ENCODE data around the gene GINM1. TPM values are rescaled to one million over a fixed set of nuclear protein-coding genes. Genes with fewer than 3 reads are reported as not detected.
A peak's percentile ranks its signal among the peaks of the same experiment; 100 is the strongest.

Gene GINM1
- total and polyA plus RNA-seq, 9 of the 15 experiments (the other 6 are each of a cell fraction or from before 2014, with no cell fraction given), result 5.0 to 19.3 (median 14.2) TPM

DNA sequence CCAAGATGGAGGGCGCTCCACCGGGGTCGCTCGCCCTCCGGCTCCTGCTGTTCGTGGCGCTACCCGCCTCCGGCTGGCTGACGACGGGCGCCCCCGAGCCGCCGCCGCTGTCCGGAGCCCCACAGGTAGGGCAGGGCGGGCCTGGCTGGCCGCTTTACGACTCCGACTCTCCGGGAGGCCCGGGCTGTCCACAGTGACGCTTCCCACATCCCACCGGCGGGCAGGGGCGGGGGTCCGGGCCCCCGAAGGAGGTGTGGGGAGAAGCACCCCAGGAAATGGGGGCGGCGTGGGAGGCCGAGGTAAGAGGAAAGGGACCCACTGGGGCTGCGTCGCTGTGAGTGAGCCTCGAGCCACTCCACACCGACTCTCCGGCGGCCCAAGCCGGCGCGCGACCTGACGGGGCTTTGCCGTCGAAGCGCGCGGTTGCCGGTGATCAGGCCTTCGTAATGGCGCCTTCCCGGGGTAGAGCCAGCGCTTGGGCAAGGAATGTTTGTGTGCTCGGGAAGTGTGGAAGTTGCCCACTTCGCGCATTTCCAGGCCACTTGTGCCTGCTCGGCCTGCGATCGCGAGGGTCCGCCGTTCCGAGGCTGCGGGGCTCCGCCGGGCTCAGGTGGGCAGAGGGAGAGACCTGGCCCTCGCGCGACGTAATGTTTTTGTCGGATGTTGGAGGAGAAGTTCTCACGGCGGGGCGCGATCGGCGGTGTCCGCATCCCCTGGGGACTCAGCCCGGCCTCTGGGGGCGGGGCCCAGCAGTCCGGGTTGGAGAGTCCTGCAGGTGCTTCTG, 427 bp downstream of the GINM1 start (continued):
- TF ChIP-seq FOXA1 (IDR thresholded peaks at IDR 0.05; ENCODE audit: borderline replicate concordance) (no peak), GATAD2A (IDR thresholded peaks at IDR 0.05) (0 out of 2 replicates have a peak, but pooled peaks have one; percentile 32), ZFX (CRISPR knock-in tag; IDR thresholded peaks at IDR 0.05) (peak; percentile 93), SRSF9 (IDR thresholded peaks at IDR 0.05; ENCODE audit: borderline replicate concordance, low read depth, low read length) (no peak), ZFP1 (CRISPR knock-in tag; IDR thresholded peaks at IDR 0.05) (no peak), PHF20 (IDR thresholded peaks at IDR 0.05; ENCODE audit: partially characterized antibody) (peak; percentile 55), PML (IDR thresholded peaks at IDR 0.05; ENCODE audit: low read length) (no peak), STAG1 (CRISPR knock-in tag; IDR thresholded peaks at IDR 0.05; ENCODE audit: borderline replicate concordance) (no peak), ZNF79 (CRISPR knock-in tag; IDR thresholded peaks at IDR 0.05; ENCODE audit: low read depth) (no peak), ARHGAP35 (IDR thresholded peaks at IDR 0.05; ENCODE audit: partially characterized antibody) (no peak), NFATC3 (IDR thresholded peaks at IDR 0.05) (no peak), ZNF77 (CRISPR knock-in tag; IDR thresholded peaks at IDR 0.05) (no peak), ZFPM2 (CRISPR knock-in tag; IDR thresholded peaks at IDR 0.05) (no peak), MYBL2 (IDR thresholded peaks at IDR 0.05; ENCODE audit: low read depth) (no peak), MYBL2 (CRISPR knock-in tag; IDR thresholded peaks at IDR 0.05; ENCODE audit: borderline replicate concordance) (no peak), MCM5 (IDR thresholded peaks at IDR 0.05; ENCODE audit: low read depth) (no peak), PPARD (CRISPR knock-in tag; IDR thresholded peaks at IDR 0.05) (no peak), TRIM28 (IDR thresholded peaks at IDR 0.05) (0 out of 2 replicates have a peak, but pooled peaks have one; percentile 32), TAL1 (IDR thresholded peaks at IDR 0.05) (no peak), NCOA2 (IDR thresholded peaks at IDR 0.05; ENCODE audit: partially characterized antibody in 2 of 2) (no peak)
- TF ChIP-seq, protein P1, sequence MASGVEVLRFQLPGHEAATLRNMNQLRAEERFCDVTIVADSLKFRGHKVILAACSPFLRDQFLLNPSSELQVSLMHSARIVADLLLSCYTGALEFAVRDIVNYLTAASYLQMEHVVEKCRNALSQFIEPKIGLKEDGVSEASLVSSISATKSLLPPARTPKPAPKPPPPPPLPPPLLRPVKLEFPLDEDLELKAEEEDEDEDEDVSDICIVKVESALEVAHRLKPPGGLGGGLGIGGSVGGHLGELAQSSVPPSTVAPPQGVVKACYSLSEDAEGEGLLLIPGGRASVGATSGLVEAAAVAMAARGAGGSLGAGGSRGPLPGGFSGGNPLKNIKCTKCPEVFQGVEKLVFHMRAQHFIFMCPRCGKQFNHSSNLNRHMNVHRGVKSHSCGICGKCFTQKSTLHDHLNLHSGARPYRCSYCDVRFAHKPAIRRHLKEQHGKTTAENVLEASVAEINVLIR (CRISPR knock-in tag; IDR thresholded peaks at IDR 0.05), result no peak
- TF ChIP-seq, protein P2, sequence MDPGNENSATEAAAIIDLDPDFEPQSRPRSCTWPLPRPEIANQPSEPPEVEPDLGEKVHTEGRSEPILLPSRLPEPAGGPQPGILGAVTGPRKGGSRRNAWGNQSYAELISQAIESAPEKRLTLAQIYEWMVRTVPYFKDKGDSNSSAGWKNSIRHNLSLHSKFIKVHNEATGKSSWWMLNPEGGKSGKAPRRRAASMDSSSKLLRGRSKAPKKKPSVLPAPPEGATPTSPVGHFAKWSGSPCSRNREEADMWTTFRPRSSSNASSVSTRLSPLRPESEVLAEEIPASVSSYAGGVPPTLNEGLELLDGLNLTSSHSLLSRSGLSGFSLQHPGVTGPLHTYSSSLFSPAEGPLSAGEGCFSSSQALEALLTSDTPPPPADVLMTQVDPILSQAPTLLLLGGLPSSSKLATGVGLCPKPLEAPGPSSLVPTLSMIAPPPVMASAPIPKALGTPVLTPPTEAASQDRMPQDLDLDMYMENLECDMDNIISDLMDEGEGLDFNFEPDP (CRISPR knock-in tag; IDR thresholded peaks at IDR 0.05), result peak; percentile 43; the same call in 1 of the 2 replicates
- TF ChIP-seq, protein P3, sequence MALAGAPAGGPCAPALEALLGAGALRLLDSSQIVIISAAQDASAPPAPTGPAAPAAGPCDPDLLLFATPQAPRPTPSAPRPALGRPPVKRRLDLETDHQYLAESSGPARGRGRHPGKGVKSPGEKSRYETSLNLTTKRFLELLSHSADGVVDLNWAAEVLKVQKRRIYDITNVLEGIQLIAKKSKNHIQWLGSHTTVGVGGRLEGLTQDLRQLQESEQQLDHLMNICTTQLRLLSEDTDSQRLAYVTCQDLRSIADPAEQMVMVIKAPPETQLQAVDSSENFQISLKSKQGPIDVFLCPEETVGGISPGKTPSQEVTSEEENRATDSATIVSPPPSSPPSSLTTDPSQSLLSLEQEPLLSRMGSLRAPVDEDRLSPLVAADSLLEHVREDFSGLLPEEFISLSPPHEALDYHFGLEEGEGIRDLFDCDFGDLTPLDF (CRISPR knock-in tag; IDR thresholded peaks at IDR 0.05), result peak; percentile 78
- TF ChIP-seq, protein P4, sequence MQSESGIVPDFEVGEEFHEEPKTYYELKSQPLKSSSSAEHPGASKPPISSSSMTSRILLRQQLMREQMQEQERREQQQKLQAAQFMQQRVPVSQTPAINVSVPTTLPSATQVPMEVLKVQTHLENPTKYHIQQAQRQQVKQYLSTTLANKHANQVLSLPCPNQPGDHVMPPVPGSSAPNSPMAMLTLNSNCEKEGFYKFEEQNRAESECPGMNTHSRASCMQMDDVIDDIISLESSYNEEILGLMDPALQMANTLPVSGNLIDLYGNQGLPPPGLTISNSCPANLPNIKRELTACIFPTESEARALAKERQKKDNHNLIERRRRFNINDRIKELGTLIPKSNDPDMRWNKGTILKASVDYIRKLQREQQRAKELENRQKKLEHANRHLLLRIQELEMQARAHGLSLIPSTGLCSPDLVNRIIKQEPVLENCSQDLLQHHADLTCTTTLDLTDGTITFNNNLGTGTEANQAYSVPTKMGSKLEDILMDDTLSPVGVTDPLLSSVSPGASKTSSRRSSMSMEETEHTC (IDR thresholded peaks at IDR 0.05), result no peak
- TF ChIP-seq, protein P5, sequence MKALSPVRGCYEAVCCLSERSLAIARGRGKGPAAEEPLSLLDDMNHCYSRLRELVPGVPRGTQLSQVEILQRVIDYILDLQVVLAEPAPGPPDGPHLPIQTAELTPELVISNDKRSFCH (CRISPR knock-in tag; IDR thresholded peaks at IDR 0.05), result no peak
- TF ChIP-seq, protein P5 (tag; IDR thresholded peaks at IDR 0.05), result no peak

All from K562 (cell line).